Astrocyte (in vitro differentiated cells and primary cell): ENCODE data around the gene DPAGT1. TPM values are rescaled to one million over a fixed set of nuclear protein-coding genes. Genes with fewer than 3 reads are reported as not detected.

ENCODE experiments used
- DNase-seq: peaks from one replicate; pipeline ENCODE4 v3.0.0-alpha.2; 2010; ENCODE audit warnings: low read depth
- FAIRE-seq: peaks from 2 replicates; lab custom pipeline; 2011; peaks lifted over from hg19 to GRCh38; lab: Jason Lieb, UNC
- H2AFZ ChIP-seq: 2 replicates; pipeline ENCODE4 v1.6.0; 2012; ENCODE audit warnings: low read depth, low read length, inconsistent platforms
- H3K27ac ChIP-seq: 2 replicates; pipeline ENCODE4 v1.5.1; 2011; ENCODE audit warnings: low read depth, low read length, inconsistent platforms
- H3K27me3 ChIP-seq: 2 replicates; pipeline ENCODE4 v1.6.0; 2011; ENCODE audit warnings: low read length, inconsistent platforms; ENCODE audit not compliant: insufficient read depth
- H3K36me3 ChIP-seq: 2 replicates; pipeline ENCODE4 v1.5.1; 2011; ENCODE audit warnings: low read length, inconsistent platforms; ENCODE audit not compliant: insufficient read depth
- H3K4me1 ChIP-seq: 2 replicates; pipeline ENCODE4 v1.5.1; 2011; ENCODE audit warnings: low read length, inconsistent platforms; ENCODE audit not compliant: insufficient read depth
- H3K4me2 ChIP-seq: 2 replicates; pipeline ENCODE4 v1.6.0; 2012; ENCODE audit warnings: low read length, inconsistent platforms
- H3K4me3 ChIP-seq: 2 replicates; pipeline ENCODE4 v1.5.1; 2011; ENCODE audit warnings: low read depth, mild to moderate bottlenecking, low read length, inconsistent platforms; ENCODE audit not compliant: insufficient read depth
- H3K79me2 ChIP-seq: 2 replicates; pipeline ENCODE4 v1.6.0; 2012; ENCODE audit warnings: mild to moderate bottlenecking, low read length, inconsistent platforms; ENCODE audit not compliant: insufficient read depth
- H3K9ac ChIP-seq: 2 replicates; pipeline ENCODE4 v1.6.0; 2012; ENCODE audit warnings: mild to moderate bottlenecking, low read length, inconsistent platforms
- H3K9me3 ChIP-seq: 2 replicates; pipeline ENCODE4 v1.5.1; 2012; ENCODE audit warnings: low read depth, mild to moderate bottlenecking, low read length, inconsistent platforms; ENCODE audit not compliant: insufficient read depth
- H4K20me1 ChIP-seq: 2 replicates; pipeline ENCODE4 v1.6.0; 2012; ENCODE audit warnings: low read length, inconsistent platforms; ENCODE audit not compliant: insufficient read depth
- H3K27ac Mint-ChIP-seq: one replicate; pipeline ENCODE4 v1.8.0; 2021; ENCODE audit warnings: mild to moderate bottlenecking, mixed read lengths; ENCODE audit not compliant: unreplicated experiment
- H3K27me3 Mint-ChIP-seq: one replicate; pipeline ENCODE4 v1.8.0; 2021; ENCODE audit warnings: low read depth, mixed read lengths; ENCODE audit not compliant: unreplicated experiment
- H3K36me3 Mint-ChIP-seq: one replicate; pipeline ENCODE4 v1.8.0; 2021; ENCODE audit warnings: low read depth, mixed read lengths; ENCODE audit not compliant: unreplicated experiment
- H3K4me1 Mint-ChIP-seq: one replicate; pipeline ENCODE4 v1.8.0; 2021; ENCODE audit warnings: low read depth, mixed read lengths; ENCODE audit not compliant: unreplicated experiment
- H3K4me3 Mint-ChIP-seq: one replicate; pipeline ENCODE4 v1.8.0; 2021; ENCODE audit warnings: mild to moderate bottlenecking, moderate library complexity, mixed read lengths; ENCODE audit not compliant: unreplicated experiment
- H3K9me3 Mint-ChIP-seq: one replicate; pipeline ENCODE4 v1.8.0; 2021; ENCODE audit warnings: mild to moderate bottlenecking, mixed read lengths; ENCODE audit not compliant: unreplicated experiment
- CTCF ChIP-seq: IDR thresholded peaks from 2 replicates; pipeline ENCODE4 v1.5.1; 2011; ENCODE audit warnings: low read depth, mild to moderate bottlenecking, inconsistent platforms, low read length, moderate library complexity; ENCODE audit not compliant: insufficient read depth
- EZH2 ChIP-seq: IDR thresholded peaks from 2 replicates; pipeline ENCODE4 v1.6.1; 2012; ENCODE audit warnings: mild to moderate bottlenecking, low read length, inconsistent platforms; ENCODE audit not compliant: insufficient read depth
- total RNA-seq: library from RNA; stranded (reverse); gene quantifications from 2 replicates; pipeline ENCODE4 v1.2.1, GENCODE V29; 2021

The DPAGT1 gene
- total RNA-seq, 1 donor from 2014 or later: 44.1 TPM

GRCh38 chr11:119052163-119052814 is 49.4 kb downstream of the DPAGT1 start:
- H3K4me1 Mint-ChIP-seq: peaks cover 7% of the 10 kb centered on the region
- peak overlapping the region; percentile 20 for H3K4me3 Mint-ChIP-seq

GRCh38 chr11:119051440-119052162 is 50.1 kb downstream of the DPAGT1 start:
- Mint-ChIP-seq H3K9me3 (no peaks in the 10 kb centered on the region), H3K27me3 (no peaks in the 10 kb centered on the region), H3K27ac (no peak overlapping the region), H3K4me1 (peaks cover 7% of the 10 kb centered on the region), H3K36me3 (peaks cover 48% of the 10 kb centered on the region), H3K4me3 (no peak overlapping the region)
- no peak for DNase-seq
- Histone ChIP-seq H3K27ac (no peak overlapping the region), H3K9ac (no peak overlapping the region), H3K4me1 (peaks cover 10% of the 10 kb centered on the region), H3K4me2 (no peak overlapping the region), H3K27me3 (no peaks in the 10 kb centered on the region), H3K36me3 (peaks cover 69% of the 10 kb centered on the region), H3K79me2 (peaks cover 38% of the 10 kb centered on the region), H2AFZ (no peak overlapping the region), H3K9me3 (no peaks in the 10 kb centered on the region), H4K20me1 (peaks cover 91% of the 10 kb centered on the region), H3K4me3 (no peak overlapping the region)
- no peak for TF ChIP-seq CTCF
- no peak for TF ChIP-seq EZH2
- no peak for FAIRE-seq

More at GRCh38 chr11:119052163-119052814, 49.4 kb downstream of the DPAGT1 start:
- no peak overlapping the region for H3K27ac ChIP-seq
- no peak for TF ChIP-seq EZH2
- no peak for TF ChIP-seq CTCF
- DNase-seq (no peak), FAIRE-seq (no peak)
- no peaks in the 10 kb centered on the region for H3K9me3 ChIP-seq
- no peak overlapping the region for H3K4me2 ChIP-seq
- H3K27me3 ChIP-seq: no peaks in the 10 kb centered on the region
- no peaks in the 10 kb centered on the region for H3K27me3 Mint-ChIP-seq
- H3K79me2 ChIP-seq: peaks cover 42% of the 10 kb centered on the region
- no peak overlapping the region for H3K4me3 ChIP-seq
- no peak overlapping the region for H3K27ac Mint-ChIP-seq
- no peaks in the 10 kb centered on the region for H3K9me3 Mint-ChIP-seq
- peaks cover 66% of the 10 kb centered on the region for H3K36me3 ChIP-seq
- peaks cover 10% of the 10 kb centered on the region for H3K4me1 ChIP-seq
- H2AFZ ChIP-seq: no peak overlapping the region
- peaks cover 43% of the 10 kb centered on the region for H3K36me3 Mint-ChIP-seq
- peaks cover 85% of the 10 kb centered on the region for H4K20me1 ChIP-seq
- no peak overlapping the region for H3K9ac ChIP-seq

- no peaks in the 10 kb centered on the region for H3K27me3 ChIP-seq
- no peaks in the 10 kb centered on the region for H3K9me3 ChIP-seq
- DNase-seq (no peak), FAIRE-seq (no peak)
- H2AFZ ChIP-seq: no peak overlapping the region
- no peak overlapping the region for H3K4me2 ChIP-seq
- Mint-ChIP-seq H3K36me3 (peaks cover 45% of the 10 kb centered on the region), H3K4me3 (no peak overlapping the region), H3K27ac (no peak overlapping the region), H3K27me3 (no peaks in the 10 kb centered on the region), H3K9me3 (no peaks in the 10 kb centered on the region), H3K4me1 (no peaks in the 10 kb centered on the region)
- peaks cover 13% of the 10 kb centered on the region for H3K79me2 ChIP-seq
- TF ChIP-seq EZH2 (no peak), CTCF (no peak)
- H3K4me1 ChIP-seq: no peaks in the 10 kb centered on the region
- H3K4me3 ChIP-seq: no peak overlapping the region
- no peak overlapping the region for H3K9ac ChIP-seq
- H4K20me1 ChIP-seq: peaks cover 89% of the 10 kb centered on the region
- no peak overlapping the region for H3K27ac ChIP-seq
- H3K36me3 ChIP-seq: peaks cover 64% of the 10 kb centered on the region
Measured at GRCh38 chr11:119049081-119049480, 52.6 kb downstream of the DPAGT1 start.
